Measurements from ENCODE around the gene NOX4. TPM values are rescaled to one million over a fixed set of nuclear protein-coding genes. Genes with fewer than 3 reads are reported as not detected.

Gene NOX4
- total and polyA plus RNA-seq, 9 of the 15 experiments (the other 6 are each of a cell fraction or from before 2014, with no cell fraction given) = not detected

DNA sequence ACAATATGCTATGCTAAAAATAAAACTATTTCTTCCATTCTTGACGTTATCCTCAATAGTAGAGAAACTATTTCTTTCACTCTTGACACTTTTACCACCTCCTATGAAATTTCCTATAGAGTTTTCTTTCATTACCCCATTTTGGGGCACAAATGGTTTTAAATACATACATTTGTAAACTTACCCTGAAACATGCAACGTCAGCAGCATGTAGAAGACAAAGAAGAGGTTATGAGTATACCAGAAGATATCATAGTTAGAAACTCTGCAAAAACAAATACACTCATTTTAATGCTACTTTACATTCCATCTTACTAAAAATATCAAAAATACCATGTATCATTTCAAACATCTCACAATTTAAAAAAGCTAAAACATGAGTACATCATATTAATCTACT, 69.5 kb downstream of the NOX4 start:
- DNase-seq (ENCODE audit: extremely low read depth in 1 of 4, low spot score in 3 of 4) = no peak
- no TSS peak for BruUV-seq (replicated peaks)
- CTCF ChIA-PET (ENCODE audit: low intra/inter-chr PET ratio) = no interaction called here
- no peaks in the 10 kb centered on the region for H3K9me1 ChIP-seq (ENCODE audit: control insufficient read depth, insufficient read depth, low read length)
- TF ChIP-seq PHF8 (IDR thresholded peaks at IDR 0.05; ENCODE audit: borderline replicate concordance, low read length) (no peak), ZNF589 (CRISPR knock-in tag; IDR thresholded peaks at IDR 0.05; ENCODE audit: low read depth) (no peak), HNRNPH1 (optimal IDR thresholded peaks at IDR 0.05; ENCODE audit: low read depth, low read length) (no peak), SAFB (IDR thresholded peaks at IDR 0.05; ENCODE audit: borderline replicate concordance, low read depth, low read length) (no peak)
- WGBS (ENCODE audit: insufficient coverage, low coverage, missing lambda C conversion rate) = 0% methylated on average over 2 of the region's 2 CpGs
- H3K79me2 ChIP-seq (ENCODE audit: control insufficient read depth, insufficient read depth, low read length) = no peaks in the 10 kb centered on the region
- H3K27ac ChIP-seq (ENCODE audit: extremely low read depth, low read depth, low read length) = no peak overlapping the region
- H3K9me3 ChIP-seq (replicated peaks; ENCODE audit: control insufficient read depth, insufficient read depth, low read depth, low read length) = no peaks in the 10 kb centered on the region
- H3K36me3 ChIP-seq (ENCODE audit: control insufficient read depth, insufficient read depth, low read length) = no peaks in the 10 kb centered on the region
- no peak overlapping the region for H3K9ac ChIP-seq (ENCODE audit: insufficient read depth in 1 of 2, low read depth in 2 of 2, low read length in 2 of 2)
- H3K27me3 ChIP-seq (ENCODE audit: control insufficient read depth in 2 of 2, insufficient read depth in 2 of 2, low read length in 2 of 2) = no peaks in the 10 kb centered on the region
- FAIRE-seq = no peak
- H3K4me3 ChIP-seq = no peak overlapping the region
- in situ Hi-C loops (cut with MboI) (no loop called here), intact Hi-C loops (cut with micrococcal nuclease) (no loop called here)
- no peaks in the 10 kb centered on the region for H3K4me1 ChIP-seq (replicated peaks in 1 of 2; ENCODE audit: control insufficient read depth in 2 of 2, insufficient read depth in 2 of 2, low read length in 2 of 2)
- H2AFZ ChIP-seq (ENCODE audit: low read depth, low read length) = no peak overlapping the region
- POLR2A ChIA-PET = no interaction called here
- ATAC-seq = no peak
- H3K4me2 ChIP-seq (ENCODE audit: insufficient read depth, low read length) = no peak overlapping the region
- no peaks in the 10 kb centered on the region for H4K20me1 ChIP-seq (replicated peaks; ENCODE audit: control insufficient read depth, insufficient read depth, low read length)

DNA sequence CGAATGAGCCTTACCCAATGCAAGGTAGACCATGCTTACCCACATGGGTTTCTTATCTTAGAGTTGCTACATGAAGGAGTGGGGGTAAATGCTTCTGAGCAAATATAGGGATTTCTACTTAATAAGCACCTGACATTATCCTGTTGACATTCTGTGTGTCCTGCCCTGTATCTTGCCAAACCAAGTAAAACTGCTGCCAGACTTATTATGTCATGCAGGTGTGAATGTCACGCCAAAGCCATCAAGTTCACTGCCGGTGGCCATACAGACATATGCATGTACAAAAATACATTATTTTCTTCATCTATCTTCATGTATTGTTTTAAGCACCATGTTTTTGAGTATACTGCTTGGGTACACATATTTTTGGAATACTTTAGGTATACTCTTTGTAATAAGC, 70.2 kb downstream of the NOX4 start:
- Histone ChIP-seq H3K27ac (ENCODE audit: extremely low read depth, low read depth, low read length) (no peak overlapping the region), H3K4me3 (no peak overlapping the region), H3K9me3 (replicated peaks; ENCODE audit: control insufficient read depth, insufficient read depth, low read depth, low read length) (no peaks in the 10 kb centered on the region), H3K27me3 (ENCODE audit: control insufficient read depth in 2 of 2, insufficient read depth in 2 of 2, low read length in 2 of 2) (no peaks in the 10 kb centered on the region), H3K9me1 (ENCODE audit: control insufficient read depth, insufficient read depth, low read length) (no peaks in the 10 kb centered on the region), H4K20me1 (replicated peaks; ENCODE audit: control insufficient read depth, insufficient read depth, low read length) (no peaks in the 10 kb centered on the region), H3K9ac (ENCODE audit: insufficient read depth in 1 of 2, low read depth in 2 of 2, low read length in 2 of 2) (no peak overlapping the region), H3K36me3 (ENCODE audit: control insufficient read depth, insufficient read depth, low read length) (no peaks in the 10 kb centered on the region), H3K79me2 (ENCODE audit: control insufficient read depth, insufficient read depth, low read length) (no peaks in the 10 kb centered on the region), H3K4me1 (replicated peaks in 1 of 2; ENCODE audit: control insufficient read depth in 2 of 2, insufficient read depth in 2 of 2, low read length in 2 of 2) (no peaks in the 10 kb centered on the region), H2AFZ (ENCODE audit: low read depth, low read length) (no peak overlapping the region), H3K4me2 (ENCODE audit: insufficient read depth, low read length) (no peak overlapping the region)
- DNase-seq (ENCODE audit: extremely low read depth in 1 of 4, low spot score in 3 of 4) = no peak
- FAIRE-seq = no peak
- ChIA-PET POLR2A (no interaction called here), CTCF (ENCODE audit: low intra/inter-chr PET ratio) (no interaction called here)
- ATAC-seq = no peak
- intact Hi-C loops (cut with micrococcal nuclease) (no loop called here), in situ Hi-C loops (cut with MboI) (no loop called here)
- 6% methylated on average over 3 of the region's 3 CpGs for WGBS (ENCODE audit: insufficient coverage, low coverage, missing lambda C conversion rate)
- BruUV-seq (replicated peaks) = no TSS peak
- TF ChIP-seq, protein P1, sequence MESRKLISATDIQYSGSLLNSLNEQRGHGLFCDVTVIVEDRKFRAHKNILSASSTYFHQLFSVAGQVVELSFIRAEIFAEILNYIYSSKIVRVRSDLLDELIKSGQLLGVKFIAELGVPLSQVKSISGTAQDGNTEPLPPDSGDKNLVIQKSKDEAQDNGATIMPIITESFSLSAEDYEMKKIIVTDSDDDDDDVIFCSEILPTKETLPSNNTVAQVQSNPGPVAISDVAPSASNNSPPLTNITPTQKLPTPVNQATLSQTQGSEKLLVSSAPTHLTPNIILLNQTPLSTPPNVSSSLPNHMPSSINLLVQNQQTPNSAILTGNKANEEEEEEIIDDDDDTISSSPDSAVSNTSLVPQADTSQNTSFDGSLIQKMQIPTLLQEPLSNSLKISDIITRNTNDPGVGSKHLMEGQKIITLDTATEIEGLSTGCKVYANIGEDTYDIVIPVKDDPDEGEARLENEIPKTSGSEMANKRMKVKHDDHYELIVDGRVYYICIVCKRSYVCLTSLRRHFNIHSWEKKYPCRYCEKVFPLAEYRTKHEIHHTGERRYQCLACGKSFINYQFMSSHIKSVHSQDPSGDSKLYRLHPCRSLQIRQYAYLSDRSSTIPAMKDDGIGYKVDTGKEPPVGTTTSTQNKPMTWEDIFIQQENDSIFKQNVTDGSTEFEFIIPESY (CRISPR knock-in tag; IDR thresholded peaks at IDR 0.05) = no peak
- no peak for TF ChIP-seq TCF3 (CRISPR knock-in tag; IDR thresholded peaks at IDR 0.05)
- TF ChIP-seq, protein P2, sequence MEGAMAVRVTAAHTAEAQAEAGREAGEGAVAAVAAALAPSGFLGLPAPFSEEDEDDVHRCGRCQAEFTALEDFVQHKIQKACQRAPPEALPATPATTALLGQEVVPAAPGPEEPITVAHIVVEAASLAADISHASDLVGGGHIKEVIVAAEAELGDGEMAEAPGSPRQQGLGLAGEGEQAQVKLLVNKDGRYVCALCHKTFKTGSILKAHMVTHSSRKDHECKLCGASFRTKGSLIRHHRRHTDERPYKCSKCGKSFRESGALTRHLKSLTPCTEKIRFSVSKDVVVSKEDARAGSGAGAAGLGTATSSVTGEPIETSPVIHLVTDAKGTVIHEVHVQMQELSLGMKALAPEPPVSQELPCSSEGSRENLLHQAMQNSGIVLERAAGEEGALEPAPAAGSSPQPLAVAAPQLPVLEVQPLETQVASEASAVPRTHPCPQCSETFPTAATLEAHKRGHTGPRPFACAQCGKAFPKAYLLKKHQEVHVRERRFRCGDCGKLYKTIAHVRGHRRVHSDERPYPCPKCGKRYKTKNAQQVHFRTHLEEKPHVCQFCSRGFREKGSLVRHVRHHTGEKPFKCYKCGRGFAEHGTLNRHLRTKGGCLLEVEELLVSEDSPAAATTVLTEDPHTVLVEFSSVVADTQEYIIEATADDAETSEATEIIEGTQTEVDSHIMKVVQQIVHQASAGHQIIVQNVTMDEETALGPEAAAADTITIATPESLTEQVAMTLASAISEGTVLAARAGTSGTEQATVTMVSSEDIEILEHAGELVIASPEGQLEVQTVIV (CRISPR knock-in tag; IDR thresholded peaks at IDR 0.05; ENCODE audit: borderline replicate concordance) = no peak
- TF ChIP-seq ZNF384 (IDR thresholded peaks at IDR 0.05; ENCODE audit: low read depth, low read length) = no peak
- no peak for TF ChIP-seq ERF (CRISPR knock-in tag; IDR thresholded peaks at IDR 0.05)

All from K562 (cell line).